GM18868 (cell line): Measurements from ENCODE around the gene RPS3.
"Not testable (repeated sequence)": the region's sequence is repeated elsewhere in the genome, so short reads cannot be mapped to it uniquely, and the experiment has no call there.

Source experiments
- ATAC-seq: cut with Tn5 transposase; IDR thresholded peaks from one replicate; pipeline ENCODE4 v1.9.1; 2021; ENCODE audit warnings: mild to moderate bottlenecking, moderate library complexity; ENCODE audit not compliant: unreplicated experiment

Gene RPS3

GRCh38 chr11:75413146-75413545 lies 13.8 kb downstream of the RPS3 start:
- ATAC-seq, result not testable (repeated sequence)

DNA sequence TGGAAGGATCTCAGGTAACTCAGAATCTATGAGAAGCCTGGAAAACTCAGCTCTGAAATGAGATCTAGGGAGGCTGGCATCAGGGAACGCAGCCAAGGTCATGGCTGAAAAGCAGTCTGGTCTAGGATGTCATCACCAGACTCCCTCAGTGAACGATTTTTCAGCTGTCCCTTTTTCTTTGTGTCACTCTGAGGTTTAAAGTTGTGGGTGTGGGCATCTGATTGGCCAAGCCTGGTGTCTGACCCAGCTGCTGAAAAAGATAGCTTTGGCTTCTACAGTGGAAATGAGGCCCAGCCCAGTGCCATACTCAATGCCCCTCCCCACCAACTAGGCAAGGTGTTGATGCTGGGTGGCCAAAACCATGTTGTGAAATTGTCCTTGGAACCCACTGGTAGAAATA lies 14.5 kb downstream of the RPS3 start:
- ATAC-seq, result no peak

DNA sequence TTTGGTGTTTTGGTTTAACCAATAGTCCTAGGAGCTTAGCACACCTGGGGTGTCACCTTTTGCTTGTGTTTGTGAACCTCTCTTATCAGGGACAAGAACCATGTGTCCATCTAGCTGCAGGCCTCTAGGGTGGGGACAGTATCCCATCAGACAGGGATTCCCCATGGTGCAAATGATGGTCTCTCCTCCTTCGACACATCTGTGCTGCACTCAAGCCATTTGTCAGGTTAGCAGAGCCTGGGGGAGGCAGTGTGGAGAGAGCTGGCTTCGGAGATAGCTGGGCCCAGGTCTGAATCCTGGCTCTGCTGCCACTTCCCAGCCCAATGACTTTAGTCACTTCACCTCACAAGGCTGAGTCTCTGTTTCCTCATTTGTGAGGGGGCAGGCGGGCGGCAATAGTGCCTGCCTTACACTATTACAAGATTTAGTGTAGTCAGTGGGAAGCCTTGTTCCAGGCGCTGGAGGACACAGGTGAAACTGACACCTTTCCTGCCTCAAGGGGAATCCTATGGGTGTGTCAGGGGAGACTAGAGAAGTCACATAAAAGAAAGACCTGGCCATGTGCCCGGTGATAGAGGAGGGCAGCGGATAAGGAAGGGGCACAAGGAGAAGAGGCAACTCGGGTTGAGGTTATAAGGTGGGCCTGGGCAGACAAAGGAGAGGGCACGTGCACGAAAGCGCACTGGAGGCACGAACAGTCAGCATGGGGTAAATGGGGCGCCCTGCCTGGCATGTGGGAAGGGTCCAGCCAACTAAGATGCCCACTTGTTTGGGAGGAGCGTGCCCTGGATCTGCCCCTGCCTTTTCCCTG lies 21.1 kb downstream of the RPS3 start:
- no peak for ATAC-seq

- no peak for ATAC-seq
Measured at GRCh38 chr11:75421035-75421602, 21.8 kb downstream of the RPS3 start.

- ATAC-seq, result no peak
Measured at GRCh38 chr11:75421902-75422247, 22.6 kb downstream of the RPS3 start.

- no peak for ATAC-seq
Measured at GRCh38 chr11:75422248-75423231, 23.2 kb downstream of the RPS3 start.

DNA sequence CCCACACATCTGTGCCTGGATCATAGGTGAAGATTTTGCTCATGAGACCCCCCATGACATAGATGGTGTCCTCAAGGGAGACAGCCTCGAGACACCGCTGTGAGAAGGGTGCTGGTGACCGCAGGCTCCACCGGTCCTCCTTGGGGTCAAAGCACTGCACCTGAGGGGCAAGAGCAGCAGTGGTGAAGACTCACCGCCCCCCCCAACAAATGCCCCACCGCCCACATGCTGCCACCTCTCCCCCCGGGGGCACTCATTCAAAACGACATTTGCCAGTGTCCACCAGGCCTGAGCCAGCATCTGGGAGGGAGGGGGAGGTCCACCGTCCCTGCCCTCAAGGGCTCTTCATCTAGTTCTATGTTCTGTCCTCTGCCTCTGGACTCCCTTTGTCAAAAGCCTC lies 24.4 kb downstream of the RPS3 start:
- no peak for ATAC-seq

DNA sequence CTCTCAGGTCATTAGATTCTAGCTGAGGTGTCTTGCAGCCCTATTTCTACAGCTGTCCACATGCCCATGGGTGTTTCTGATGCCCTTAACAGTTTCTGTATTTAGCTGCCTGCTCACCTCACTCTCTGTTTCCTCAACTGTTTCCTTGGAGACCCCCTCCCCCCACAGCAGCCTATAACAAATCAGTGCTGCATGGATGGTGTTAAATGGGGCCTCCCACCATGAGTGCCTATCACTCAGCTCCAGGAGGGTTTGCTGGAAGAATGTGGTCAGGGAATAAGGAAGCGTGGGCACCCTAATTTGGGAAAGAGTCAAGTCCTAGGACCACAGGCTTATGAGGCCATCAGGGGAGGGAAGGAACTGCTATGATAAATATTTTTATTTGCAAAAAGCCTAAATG lies 25.1 kb downstream of the RPS3 start:
- no peak for ATAC-seq

- no peak for ATAC-seq
Measured at GRCh38 chr11:75425422-75425821, 26.1 kb downstream of the RPS3 start.

- no peak for ATAC-seq
Measured at GRCh38 chr11:75426720-75427086, 27.4 kb downstream of the RPS3 start.

GRCh38 chr11:75427181-75427580 lies 27.9 kb downstream of the RPS3 start:
- ATAC-seq, result no peak

- ATAC-seq, result no peak
Measured at GRCh38 chr11:75428281-75428724, 29.0 kb downstream of the RPS3 start.

DNA sequence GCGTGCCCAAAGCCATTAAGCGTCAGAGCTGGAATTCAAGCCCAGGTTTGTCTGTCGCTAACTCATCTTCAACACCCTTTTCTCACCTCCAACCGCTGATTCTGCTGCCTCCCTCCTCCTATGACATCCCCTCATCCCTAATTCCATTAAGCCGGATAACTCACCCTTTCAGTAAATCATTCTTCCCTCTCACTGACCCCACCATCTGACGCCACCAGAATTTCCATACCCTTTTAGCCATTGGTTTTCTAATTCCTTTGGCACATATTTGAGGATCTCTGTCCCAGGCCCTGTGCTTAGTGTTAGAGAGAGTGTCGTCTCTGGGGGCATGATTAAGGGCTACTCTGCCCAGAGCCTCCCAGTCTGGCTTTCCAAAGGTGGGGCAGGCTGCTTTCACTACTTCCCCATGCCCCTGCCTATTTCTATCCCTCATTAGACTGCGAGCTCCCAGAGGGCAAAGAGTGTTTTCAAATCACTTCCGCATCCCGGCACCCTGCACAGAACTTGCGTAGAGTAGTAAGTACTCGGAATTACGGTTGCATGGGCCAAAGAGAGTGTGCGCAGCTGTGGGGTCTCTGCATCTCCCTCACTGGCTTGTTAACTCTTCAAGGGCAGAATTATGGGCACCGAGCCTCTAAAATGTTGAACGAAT lies 29.8 kb downstream of the RPS3 start:
- no peak for ATAC-seq

DNA sequence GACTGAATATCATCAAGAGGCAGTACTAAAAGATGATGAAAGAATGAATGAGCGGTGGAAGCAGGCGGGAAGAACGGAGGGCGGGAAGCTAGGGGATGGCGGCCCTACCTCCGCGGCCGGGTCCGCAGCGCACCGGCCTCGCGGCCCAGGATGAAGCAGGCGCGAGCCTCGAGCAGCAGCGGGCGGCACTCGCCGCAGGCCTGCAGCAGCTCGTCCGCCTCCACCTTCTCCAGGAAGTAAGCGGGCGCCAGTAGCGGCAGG lies 30.3 kb downstream of the RPS3 start:
- ATAC-seq, result no peak

- no peak for ATAC-seq
Measured at GRCh38 chr11:75429902-75430713, 30.8 kb downstream of the RPS3 start.

- ATAC-seq, result no peak
Measured at GRCh38 chr11:75430714-75431532, 31.6 kb downstream of the RPS3 start.

DNA sequence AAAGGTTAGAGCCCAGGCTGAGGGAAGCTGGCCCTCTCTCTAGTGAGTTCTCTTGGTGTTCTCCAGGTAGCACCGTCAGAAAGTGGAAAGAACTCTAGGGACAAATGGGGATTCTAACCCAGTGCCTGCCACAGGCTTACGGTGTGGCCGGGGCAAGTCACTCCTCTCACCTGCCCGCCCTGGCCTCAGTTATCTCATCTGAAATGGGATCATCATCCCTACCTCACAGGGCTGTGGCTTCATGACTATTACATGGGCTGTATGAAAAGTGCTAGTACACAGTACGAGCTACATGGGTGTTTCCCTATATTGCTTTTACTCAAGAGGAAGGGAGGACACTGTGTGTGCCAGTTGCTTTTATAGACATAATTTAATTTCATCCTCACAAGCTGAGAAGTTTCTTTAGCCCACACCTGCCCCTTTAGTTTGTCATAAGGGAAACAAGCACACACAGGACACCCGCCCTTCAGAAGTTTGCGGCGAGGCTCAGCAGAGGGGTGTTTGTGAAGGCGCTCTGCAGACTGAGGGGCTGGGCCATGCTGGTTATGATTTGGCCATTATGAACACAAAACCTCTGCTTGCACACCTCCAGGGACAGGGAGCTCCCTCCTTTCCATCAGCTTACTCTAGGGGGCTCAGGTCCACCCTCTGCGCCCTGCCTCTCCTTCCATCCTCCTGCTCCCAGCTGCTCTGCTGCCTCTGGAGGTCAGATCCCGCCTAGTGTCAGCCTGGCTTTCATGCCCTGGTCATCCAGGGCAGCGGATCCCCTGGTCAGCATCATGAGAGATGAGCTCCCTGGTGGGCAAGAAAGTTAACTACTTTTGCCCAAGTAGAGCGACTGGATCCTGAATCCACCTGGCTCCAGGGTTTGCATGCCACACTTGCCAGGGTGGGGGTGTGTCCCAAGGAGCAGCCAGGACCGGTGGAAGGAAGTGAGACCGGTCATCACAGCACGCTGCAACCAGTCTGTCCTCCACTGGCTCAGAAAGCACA lies 32.5 kb downstream of the RPS3 start:
- no peak for ATAC-seq

- no peak for ATAC-seq
Measured at GRCh38 chr11:75432911-75433321, 33.6 kb downstream of the RPS3 start, which contains the start of gene KLHL35. KLHL35 (minus strand) TSS chr11:75433203; CDS start chr11:75430629, 2,574 bp downstream.
